ENCODE results near the gene ZFR. TPM values are rescaled to one million over a fixed set of nuclear protein-coding genes. Genes with fewer than 3 reads are reported as not detected.

ZFR gene
- total RNA-seq, 1 experiment from 2014 or later, result 72.7 TPM

- Histone ChIP-seq H3K36me3 (ENCODE audit: control insufficient read depth, insufficient read depth, low read length) (peaks cover 34% of the 10 kb centered on the region), H3K9me3 (ENCODE audit: control insufficient read depth, insufficient read depth, low read depth, low read length) (no peaks in the 10 kb centered on the region), H3K27me3 (ENCODE audit: control insufficient read depth, insufficient read depth, low read length) (no peaks in the 10 kb centered on the region), H3K4me3 (ENCODE audit: low read depth in 2 of 2, low read length in 2 of 2) (no peak overlapping the region), H3K4me1 (ENCODE audit: control insufficient read depth, insufficient read depth, low read length) (no peaks in the 10 kb centered on the region), H3K27ac (ENCODE audit: low read length) (no peak overlapping the region)
- ChIA-PET CTCF (no interaction called here), POLR2A (no interaction called here)
- in situ Hi-C loops (cut with HindIII; ENCODE audit: low pct_unique_long_range_greater_than_20kb, low sequenced_read_pairs) (no loop called here), intact Hi-C loops (cut with micrococcal nuclease; ENCODE audit: unreplicated experiment) (no loop called here)
- no TSS peak for BruUV-seq (replicated peaks)
- TF ChIP-seq REST (IDR thresholded peaks at IDR 0.05; ENCODE audit: insufficient read depth in 1 of 2, low read depth in 2 of 2, low read length in 1 of 2), result no peak
- DNase-seq (ENCODE audit: low read depth, low spot score), result no peak
- ATAC-seq, result no peak
Observed at GRCh38 chr5:32362527-32362926, 82.0 kb downstream of the ZFR start.

GRCh38 chr5:32360906-32361305, 83.6 kb downstream of the ZFR start:
- Histone ChIP-seq H3K9me3 (ENCODE audit: control insufficient read depth, insufficient read depth, low read depth, low read length) (no peaks in the 10 kb centered on the region), H3K4me3 (ENCODE audit: low read depth in 2 of 2, low read length in 2 of 2) (no peak overlapping the region), H3K4me1 (ENCODE audit: control insufficient read depth, insufficient read depth, low read length) (no peaks in the 10 kb centered on the region), H3K27me3 (ENCODE audit: control insufficient read depth, insufficient read depth, low read length) (no peaks in the 10 kb centered on the region), H3K36me3 (ENCODE audit: control insufficient read depth, insufficient read depth, low read length) (peaks cover 36% of the 10 kb centered on the region), H3K27ac (ENCODE audit: low read length) (no peak overlapping the region)
- intact Hi-C loops (cut with micrococcal nuclease; ENCODE audit: unreplicated experiment) (no loop called here), in situ Hi-C loops (cut with HindIII; ENCODE audit: low pct_unique_long_range_greater_than_20kb, low sequenced_read_pairs) (no loop called here)
- DNase-seq (ENCODE audit: low read depth, low spot score) (no peak), ATAC-seq (no peak)
- no TSS peak for BruUV-seq (replicated peaks)
- ChIA-PET POLR2A (no interaction called here), CTCF (no interaction called here)
- TF ChIP-seq CTCF (IDR thresholded peaks at IDR 0.05) (no peak), REST (IDR thresholded peaks at IDR 0.05; ENCODE audit: insufficient read depth in 1 of 2, low read depth in 2 of 2, low read length in 1 of 2) (no peak), POLR2AphosphoS5 (IDR thresholded peaks at IDR 0.05; ENCODE audit: low read depth, low read length) (no peak), SIN3A (IDR thresholded peaks at IDR 0.05; ENCODE audit: borderline replicate concordance, insufficient read depth, low read depth, low read length) (no peak), TCF7L2 (IDR thresholded peaks at IDR 0.05; ENCODE audit: low read depth, low read length) (no peak)

Measured in Panc1 (cell line).